Neural cell (in vitro differentiated cells): ENCODE results near the gene MED15.

ENCODE experiments used
- CTCF ChIP-seq: fragments of 450-650 bp; IDR thresholded peaks from 2 replicates; pipeline ENCODE4 v1.5.1; 2014; ENCODE audit warnings: antibody characterized with exemption, mild to moderate bottlenecking, moderate library complexity; ENCODE audit not compliant: poor library complexity, severe bottlenecking
- EP300 ChIP-seq: fragments of 450-650 bp; conservative IDR thresholded peaks from 2 replicates; pipeline ENCODE4 v1.6.1; 2014; ENCODE audit warnings: antibody characterized with exemption, mild to moderate bottlenecking, moderate library complexity; ENCODE audit not compliant: poor library complexity, severe bottlenecking
- MXI1 ChIP-seq: fragments of 450-650 bp; conservative IDR thresholded peaks from 2 replicates; pipeline ENCODE4 v1.6.1; 2014; ENCODE audit warnings: antibody characterized with exemption, mild to moderate bottlenecking; ENCODE audit not compliant: poor library complexity, severe bottlenecking
- POLR2AphosphoS5 ChIP-seq: IDR thresholded peaks from 2 replicates; pipeline ENCODE4 v1.6.1; 2012
- RAD21 ChIP-seq: fragments of 450-650 bp; conservative IDR thresholded peaks from 2 replicates; pipeline ENCODE4 v1.6.1; 2014; ENCODE audit warnings: antibody characterized with exemption, mild to moderate bottlenecking, moderate library complexity
- REST ChIP-seq: IDR thresholded peaks from 2 replicates; pipeline ENCODE4 v1.6.1; 2012; ENCODE audit warnings: borderline replicate concordance
- SMC3 ChIP-seq: fragments of 450-650 bp; conservative IDR thresholded peaks from 2 replicates; pipeline ENCODE4 v1.6.1; 2014; ENCODE audit warnings: antibody characterized with exemption, mild to moderate bottlenecking, moderate library complexity; ENCODE audit not compliant: poor library complexity
- TAF1 ChIP-seq: IDR thresholded peaks from 2 replicates; pipeline ENCODE4 v1.6.1; 2012; ENCODE audit warnings: low read depth

GRCh38 chr22:20559174-20559760, 51.9 kb downstream of the MED15 start:
- TF ChIP-seq CTCF (no peak), POLR2AphosphoS5 (no peak), EP300 (no peak), SMC3 (no peak), RAD21 (no peak), MXI1 (no peak), TAF1 (no peak), REST (no peak)
